Measurements from ENCODE around the gene SETDB1. TPM values are rescaled to one million over a fixed set of nuclear protein-coding genes. Genes with fewer than 3 reads are reported as not detected.

SETDB1 gene
- total and polyA plus RNA-seq, 12 donors: 12.6 to 52.9 (median 35.6) TPM

GRCh38 chr1:150906329-150906728, 19.8 kb upstream of the SETDB1 start:
- WGBS, 4 donors: 88 to 95% (median 90%) methylated on average over 1 of the region's 1 CpG
- intact Hi-C loops (cut with DNase I): no loop called here
- no peak for TF ChIP-seq CTCF (IDR thresholded peaks at IDR 0.05)
- no peak for TF ChIP-seq POLR2A (IDR thresholded peaks at IDR 0.05)

GRCh38 chr1:150906813-150907212, 19.4 kb upstream of the SETDB1 start:
- 85 to 91% (median 87%) methylated on average over 2 of the region's 2 CpGs for WGBS, 4 donors
- no peak for DNase-seq
- Histone ChIP-seq H3K36me3 (replicated peaks in 1 of 2) (no peaks in the 10 kb centered on the region), H3K4me1 (replicated peaks in 1 of 2) (no peaks in the 10 kb centered on the region), H3K27me3 (no peaks in the 10 kb centered on the region), H3K4me3 (no peak overlapping the region), H3K9me3 (replicated peaks in 1 of 3) (no peaks in the 10 kb centered on the region), H3K27ac (no peak overlapping the region)
- intact Hi-C loops (cut with DNase I): no loop called here
- TF ChIP-seq CTCF (IDR thresholded peaks at IDR 0.05) (no peak), POLR2A (IDR thresholded peaks at IDR 0.05) (no peak)

More at GRCh38 chr1:150906329-150906728, 19.8 kb upstream of the SETDB1 start:
- Histone ChIP-seq H3K27ac (no peak overlapping the region), H3K27me3 (no peaks in the 10 kb centered on the region), H3K4me1 (replicated peaks in 1 of 2) (no peaks in the 10 kb centered on the region), H3K36me3 (replicated peaks in 1 of 2) (no peaks in the 10 kb centered on the region), H3K9me3 (replicated peaks in 1 of 3) (no peaks in the 10 kb centered on the region), H3K4me3 (no peak overlapping the region)
- no peak for DNase-seq

- TF ChIP-seq CTCF (IDR thresholded peaks at IDR 0.05): no peak
- no peak for TF ChIP-seq POLR2A (IDR thresholded peaks at IDR 0.05)
- intact Hi-C loops (cut with DNase I): loop anchor here in 1 of 2 donors (10.0 kb wide), 1 partner anchor 95 kb away; no protein-coding TSS in a partner anchor
- WGBS, 4 donors: 69 to 98% (median 85%) methylated on average over 4 of the region's 4 CpGs
- H3K4me1 ChIP-seq (replicated peaks in 1 of 2): no peaks in the 10 kb centered on the region
- H3K27ac ChIP-seq: no peak overlapping the region
- no peaks in the 10 kb centered on the region for H3K9me3 ChIP-seq (replicated peaks in 1 of 3)
- no peak overlapping the region for H3K4me3 ChIP-seq
- H3K36me3 ChIP-seq (replicated peaks in 1 of 2): no peaks in the 10 kb centered on the region
- H3K27me3 ChIP-seq: no peaks in the 10 kb centered on the region
- no peak for DNase-seq
These were observed 16.5 kb upstream of the SETDB1 start for GRCh38 chr1:150909585-150910180.

GRCh38 chr1:150912623-150913022, 13.5 kb upstream of the SETDB1 start:
- Histone ChIP-seq H3K9me3 (replicated peaks in 1 of 3) (no peaks in the 10 kb centered on the region), H3K27me3 (no peaks in the 10 kb centered on the region), H3K27ac (no peak overlapping the region), H3K4me3 (no peak overlapping the region), H3K36me3 (replicated peaks in 1 of 2) (no peaks in the 10 kb centered on the region), H3K4me1 (replicated peaks in 1 of 2) (no peaks in the 10 kb centered on the region)
- no peak for DNase-seq
- TF ChIP-seq POLR2A (IDR thresholded peaks at IDR 0.05) (no peak), CTCF (IDR thresholded peaks at IDR 0.05) (no peak)
- intact Hi-C loops (cut with DNase I): loop anchor here in 1 of 2 donors (10.0 kb wide), 1 partner anchor 98 kb away; no protein-coding TSS in a partner anchor

Measured in adrenal gland (tissue), 12 donors.